ENCODE data around the gene SESN2. TPM values are rescaled to one million over a fixed set of nuclear protein-coding genes. Genes with fewer than 3 reads are reported as not detected.

SESN2 gene
- total RNA-seq, 4 donors from 2014 or later, result 13.2 to 20.4 (median 13.8) TPM

- ATAC-seq (ENCODE audit: low FRiP score) (no peak), DNase-seq (ENCODE audit: low spot score) (no peak)
- no peak for TF ChIP-seq CTCF (IDR thresholded peaks at IDR 0.05)
These were observed 26.1 kb upstream of the SESN2 start for GRCh38 chr1:28233264-28233606.

GRCh38 chr1:28235755-28236655, 23.3 kb upstream of the SESN2 start, which contains the start of gene ATP5IF1:
ATP5IF1 (plus strand) TSS chr1:28236124; CDS start chr1:28236184, 60 bp downstream.
- TF ChIP-seq CTCF (IDR thresholded peaks at IDR 0.05), result no peak
- ATAC-seq (ENCODE audit: low FRiP score) (peak; percentile 97), DNase-seq (ENCODE audit: low spot score) (peak; percentile 79)

- DNase-seq (ENCODE audit: low spot score) (no peak), ATAC-seq (ENCODE audit: low FRiP score) (no peak)
- TF ChIP-seq CTCF (IDR thresholded peaks at IDR 0.05), result no peak
These were observed 22.5 kb upstream of the SESN2 start for GRCh38 chr1:28236656-28237322.

GRCh38 chr1:28239004-28239403, 20.3 kb upstream of the SESN2 start:
- DNase-seq (ENCODE audit: low spot score) (no peak), ATAC-seq (ENCODE audit: low FRiP score) (no peak)
- TF ChIP-seq CTCF (IDR thresholded peaks at IDR 0.05), result no peak

GRCh38 chr1:28240024-28240423, 19.3 kb upstream of the SESN2 start:
- TF ChIP-seq CTCF (IDR thresholded peaks at IDR 0.05), result no peak
- DNase-seq (ENCODE audit: low spot score), result no peak

GRCh38 chr1:28241638-28242241, 17.6 kb upstream of the SESN2 start:
- ATAC-seq (ENCODE audit: low FRiP score) (no peak), DNase-seq (ENCODE audit: low spot score) (no peak)
- TF ChIP-seq CTCF (IDR thresholded peaks at IDR 0.05), result no peak

More at GRCh38 chr1:28240024-28240423, 19.3 kb upstream of the SESN2 start:
- ATAC-seq (ENCODE audit: low FRiP score), result no peak
